ENCODE results near the gene TLK1. TPM values are rescaled to one million over a fixed set of nuclear protein-coding genes. Genes with fewer than 3 reads are reported as not detected.

The TLK1 gene
- total and polyA plus RNA-seq, 2 of the 4 experiments (the other 2 are of a cell fraction): 7.3 to 12.5 TPM

DNA sequence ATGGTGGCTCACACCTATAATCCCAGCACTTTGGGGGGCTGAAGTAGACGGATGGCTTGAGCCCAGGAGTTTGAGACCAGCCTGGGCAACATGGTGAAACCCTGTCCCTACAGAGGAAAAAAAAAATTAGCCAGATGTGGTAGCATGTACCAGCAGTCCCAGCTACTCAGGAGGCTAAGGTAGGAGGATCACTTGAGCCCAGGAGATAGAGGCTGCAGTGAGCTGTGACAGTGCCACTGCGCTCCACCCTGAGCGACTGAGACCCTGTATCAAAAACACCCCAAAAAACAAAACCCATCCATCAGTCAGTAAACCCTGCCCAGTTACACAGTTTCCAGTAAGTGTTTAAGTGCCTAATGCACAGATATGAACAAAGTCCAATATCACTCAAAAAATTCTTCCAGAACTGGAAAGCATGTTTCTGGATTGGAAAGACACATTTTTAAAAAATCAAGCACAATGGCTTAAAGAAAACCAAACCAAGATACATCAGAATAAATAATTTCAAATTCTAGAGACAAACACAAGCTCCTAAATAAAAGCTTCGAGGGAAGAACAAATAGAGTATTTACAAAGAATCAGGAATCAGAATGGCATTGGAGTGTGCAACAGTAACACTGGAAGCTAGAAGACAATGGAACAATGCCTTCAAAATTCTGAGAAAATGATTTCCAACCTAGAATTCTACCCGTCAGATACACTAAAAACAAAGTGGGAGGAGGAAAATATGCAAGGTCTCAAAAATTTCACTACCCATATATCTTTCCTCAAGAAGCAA is 72.4 kb downstream of the TLK1 start (continued):
- no peak for TF ChIP-seq SMC3 (IDR thresholded peaks at IDR 0.05; ENCODE audit: low read depth, low read length)

DNA sequence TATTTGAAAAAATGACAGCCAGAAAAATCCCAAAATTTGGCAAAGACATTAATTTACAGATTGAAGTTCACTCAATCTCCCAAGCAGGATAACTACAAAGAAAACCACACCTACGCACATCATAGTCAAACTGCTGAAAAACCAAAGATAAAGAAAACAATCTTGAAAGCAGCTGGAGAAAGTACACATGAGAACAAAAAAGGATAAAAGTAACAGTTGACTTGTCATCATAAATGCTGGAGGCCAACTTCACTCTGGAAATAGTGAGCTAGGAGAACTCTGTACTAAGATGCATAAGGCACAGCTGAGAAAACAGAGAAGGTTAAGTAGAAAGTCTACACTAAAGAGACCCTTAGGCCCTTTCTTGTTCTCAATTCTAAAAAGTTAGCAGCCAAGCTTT is 73.1 kb downstream of the TLK1 start:
- H3K36me3 ChIP-seq (ENCODE audit: control insufficient read depth, insufficient read depth, low read length): 0 out of 2 replicates have a peak, but pooled peaks cover 3% of the 10 kb centered on the region
- H2BK20ac ChIP-seq (ENCODE audit: low read depth, low read length): no peak overlapping the region
- no peak overlapping the region for H3K27ac ChIP-seq (ENCODE audit: insufficient read depth, low read length)
- in situ Hi-C loops (cut with MboI; ENCODE audit: low sequenced_read_pairs): no loop called here
- no peak overlapping the region for H3K18ac ChIP-seq (ENCODE audit: low read depth, low read length)
- no peaks in the 10 kb centered on the region for H3K9me3 ChIP-seq (ENCODE audit: control insufficient read depth, insufficient read depth, low read length)
- H3K56ac ChIP-seq (ENCODE audit: extremely low read depth, insufficient read depth, low read length): no peak overlapping the region
- H3K4me1 ChIP-seq (ENCODE audit: control insufficient read depth, insufficient read depth, low read length): no peaks in the 10 kb centered on the region; the same call in 1 of the 2 replicates
- no peak overlapping the region for H4K8ac ChIP-seq (ENCODE audit: low read depth in 2 of 2, low read length in 2 of 2)
- H2BK120ac ChIP-seq (ENCODE audit: low read depth, low read length): no peak overlapping the region
- POLR2A ChIA-PET (ENCODE audit: unreplicated experiment): no interaction called here
- intact Hi-C loops (cut with micrococcal nuclease): no loop called here
- WGBS, 2 experiments (ENCODE audit: extremely low coverage in 2 of 2, insufficient read length in 1 of 2): no CpG with 5 or more reads among the region's 1 CpG
- dilution Hi-C loops (cut with HindIII; ENCODE audit: low sequenced_read_pairs, unreplicated experiment): no loop called here
- H3K4me3 ChIP-seq (ENCODE audit: insufficient read depth, low read depth, low read length): no peak overlapping the region
- no peak overlapping the region for H3K4ac ChIP-seq (ENCODE audit: low read depth, low read length)
- CTCF ChIA-PET: interaction anchor here (0.6 to 1.7 kb wide), 5 partner anchors 8 to 679 kb away, joined by 3 to 6 read pairs (median 3); no protein-coding TSS in a partner anchor
- H3K14ac ChIP-seq (replicated peaks; ENCODE audit: low read depth, low read length): no peak overlapping the region
- H2BK15ac ChIP-seq (ENCODE audit: low read depth, low read length): no peak overlapping the region
- peaks cover 14 to 47% of the 10 kb centered on the region in 2 experiments; a peak in 3 of 4 replicates for H3K79me1 ChIP-seq (ENCODE audit: low read depth in 1 of 2, low read length in 2 of 2)
- no peaks in the 10 kb centered on the region; the same call in 1 of the 2 replicates for H3K9me1 ChIP-seq (ENCODE audit: insufficient read depth, low read length)
- H3K9ac ChIP-seq (ENCODE audit: low read depth, low read length): no peak overlapping the region
- ATAC-seq (ENCODE audit: low read depth): no peak
- H3K4me2 ChIP-seq (ENCODE audit: low read depth, low read length): no peak overlapping the region
- no peak for TF ChIP-seq POLR2A (IDR thresholded peaks at IDR 0.05; ENCODE audit: low read depth, low read length)
- no peak for TF ChIP-seq NFE2L2 (IDR thresholded peaks at IDR 0.05; ENCODE audit: low read depth, low read length)
- H3K23ac ChIP-seq (ENCODE audit: low read depth, low read length): no peak overlapping the region
- DNase-seq: no peak
- H2AK9ac ChIP-seq (replicated peaks; ENCODE audit: low read depth, low read length, poor library complexity): no peak overlapping the region
- no peak overlapping the region for H2AK5ac ChIP-seq (ENCODE audit: low read depth, low read length)
- peaks cover 23% of the 10 kb centered on the region; the same call in 1 of the 2 replicates for H4K20me1 ChIP-seq (ENCODE audit: insufficient read depth, low read length)
- H2AFZ ChIP-seq (replicated peaks; ENCODE audit: low read length, poor library complexity): no peak overlapping the region
- H3K27me3 ChIP-seq (ENCODE audit: control insufficient read depth, insufficient read depth, low read length): no peaks in the 10 kb centered on the region
- H4K5ac ChIP-seq (ENCODE audit: low read depth, low read length): no peak overlapping the region
- no peak overlapping the region for H2BK5ac ChIP-seq (ENCODE audit: low read depth, low read length, poor library complexity, severe bottlenecking)
- no peak overlapping the region for H4K91ac ChIP-seq (ENCODE audit: insufficient read depth, low read depth, low read length)
- BruUV-seq (replicated peaks): no TSS peak
